GM21723 (cell line): ENCODE data around the gene SMAP1.
A peak's percentile ranks its signal among the peaks of the same experiment; 100 is the strongest.

Source experiments
- ATAC-seq: cut with Tn5 transposase; IDR thresholded peaks from one replicate; pipeline ENCODE4 v1.9.1; 2021; ENCODE audit warnings: mild to moderate bottlenecking, moderate library complexity; ENCODE audit not compliant: unreplicated experiment

The SMAP1 gene

DNA sequence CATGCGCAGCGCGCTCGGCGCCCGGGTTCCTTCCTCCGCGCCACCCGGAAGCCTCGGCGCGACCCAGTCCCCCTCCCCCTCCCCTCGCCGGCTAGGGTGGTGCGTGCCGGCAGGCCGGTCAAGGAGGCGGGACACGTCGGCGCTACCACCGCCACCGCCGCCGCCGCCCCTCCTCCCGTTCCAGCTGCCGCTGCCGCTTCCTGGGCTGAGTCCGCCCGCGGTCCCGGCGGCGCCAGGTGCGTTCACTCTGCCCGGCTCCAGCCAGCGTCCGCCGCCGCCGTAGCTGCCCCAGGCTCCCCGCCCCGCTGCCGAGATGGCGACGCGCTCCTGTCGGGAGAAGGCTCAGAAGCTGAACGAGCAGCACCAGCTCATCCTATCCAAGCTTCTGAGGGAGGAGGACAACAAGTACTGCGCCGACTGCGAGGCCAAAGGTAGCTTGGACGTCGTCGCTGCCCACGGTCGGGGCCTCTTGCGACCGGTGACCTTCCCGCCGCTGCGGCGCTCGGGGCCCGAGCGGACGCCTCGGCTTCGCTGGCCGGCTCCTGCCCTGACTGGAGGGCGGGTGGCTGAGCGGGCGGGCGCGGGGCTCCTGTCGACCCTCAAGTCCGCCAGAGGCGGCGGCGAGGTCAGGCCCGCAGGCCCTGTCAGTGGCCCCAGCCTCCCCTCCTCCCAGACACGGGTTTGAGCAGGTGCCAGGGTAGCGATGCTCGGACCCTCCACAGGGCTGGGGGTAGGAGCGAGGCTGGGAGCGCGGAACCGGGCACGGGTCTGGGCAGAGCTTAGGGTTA is at the start of gene SMAP1:
TSS of gene SMAP1 (plus strand) at position 173 of the 788 bp plus-strand sequence. CDS start at position 314, 141 bp downstream.
- ATAC-seq = peak; percentile 93

DNA sequence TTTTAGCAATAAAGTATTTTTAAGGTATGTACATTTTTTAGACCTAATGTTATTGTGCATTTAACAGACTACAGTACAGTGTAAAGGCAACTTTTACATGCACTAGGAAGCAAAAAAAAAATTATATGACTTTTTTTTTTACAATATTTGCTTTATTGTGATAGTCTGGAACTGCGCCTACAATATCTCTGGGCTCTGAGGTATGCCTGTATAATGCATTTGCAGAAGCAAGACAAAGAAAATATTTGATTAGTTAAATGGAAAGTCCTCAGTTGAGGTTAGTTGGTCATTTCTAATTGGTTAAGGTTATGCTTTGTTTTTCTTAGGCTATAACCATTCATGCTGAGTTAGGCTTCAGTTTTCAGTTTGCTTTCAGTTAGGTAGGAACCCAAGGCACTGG is 46.9 kb upstream of the SMAP1 start:
- no peak for ATAC-seq

DNA sequence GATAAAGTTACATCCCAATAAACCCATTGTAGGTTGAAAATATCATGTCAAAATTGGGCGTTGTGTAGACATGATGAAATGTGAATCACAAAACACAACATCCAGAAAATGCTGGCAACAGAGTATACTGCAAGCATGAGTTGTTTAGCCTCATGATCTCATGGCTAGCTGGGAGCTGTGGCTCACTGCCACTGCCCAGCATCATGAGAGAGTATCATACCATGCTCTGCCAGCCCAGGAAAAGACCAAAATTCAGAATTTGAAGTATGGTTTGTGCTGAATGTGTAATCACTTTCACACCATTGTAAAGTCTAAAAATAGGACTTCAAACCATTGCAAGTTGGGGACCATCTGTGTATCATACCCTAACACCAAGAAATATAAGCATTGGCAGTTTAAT is 45.2 kb upstream of the SMAP1 start:
- no peak for ATAC-seq

DNA sequence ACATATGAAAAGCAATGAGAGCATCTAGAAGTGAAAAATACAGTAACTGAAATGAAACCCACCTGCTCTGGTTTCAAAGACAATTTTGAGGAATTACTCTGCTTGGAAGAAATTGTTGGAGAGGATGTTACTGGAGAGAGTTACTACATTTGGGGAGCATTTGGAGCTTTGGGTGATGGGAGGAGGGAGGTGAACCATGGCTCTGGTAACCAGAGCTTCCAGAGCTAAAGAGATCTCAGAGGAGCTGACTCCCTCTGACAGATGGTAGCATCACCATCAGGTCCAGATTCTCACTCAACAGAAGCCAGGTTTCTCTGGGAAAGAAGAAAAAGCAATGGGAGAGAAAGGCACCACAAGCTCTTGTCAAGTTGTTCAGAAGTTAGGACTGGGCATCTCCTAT is 42.2 kb upstream of the SMAP1 start:
- ATAC-seq = no peak

DNA sequence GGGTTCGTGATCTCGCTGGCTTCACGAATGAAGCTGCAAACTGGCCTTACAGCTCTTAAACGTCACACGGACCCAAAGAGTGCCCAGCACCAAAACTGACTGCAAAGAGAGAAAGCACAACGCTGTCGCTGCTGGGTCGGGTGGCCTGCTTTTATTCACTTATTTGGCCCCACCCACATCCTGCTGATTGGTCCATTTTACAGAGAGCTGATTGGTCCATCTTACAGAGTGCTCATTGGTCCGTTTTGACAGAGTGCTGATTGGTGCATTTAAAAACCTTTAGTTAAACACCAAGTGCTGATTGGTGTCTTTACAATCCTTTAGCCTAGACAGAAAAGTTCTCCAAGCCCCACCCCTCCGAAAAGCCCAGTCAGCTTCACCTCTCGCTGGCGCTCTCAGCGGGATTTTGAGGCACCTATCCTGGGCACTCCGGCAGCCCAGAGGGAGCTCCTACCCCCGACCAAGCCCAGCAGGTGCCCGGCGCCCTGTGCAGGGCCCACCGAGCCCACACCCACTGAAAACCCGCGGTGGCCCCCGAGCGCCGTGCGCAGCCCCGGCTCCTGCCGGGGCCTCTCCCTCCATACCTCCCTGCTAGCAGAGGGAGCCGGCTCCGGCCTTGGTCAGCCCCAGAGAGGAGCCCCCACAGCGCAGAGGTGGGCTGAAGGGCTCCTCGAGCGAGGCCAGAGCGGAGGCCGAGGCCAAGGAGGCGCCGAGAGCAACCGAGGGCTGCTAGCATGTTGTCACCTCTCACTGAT is 40.0 kb upstream of the SMAP1 start:
- ATAC-seq = no peak

DNA sequence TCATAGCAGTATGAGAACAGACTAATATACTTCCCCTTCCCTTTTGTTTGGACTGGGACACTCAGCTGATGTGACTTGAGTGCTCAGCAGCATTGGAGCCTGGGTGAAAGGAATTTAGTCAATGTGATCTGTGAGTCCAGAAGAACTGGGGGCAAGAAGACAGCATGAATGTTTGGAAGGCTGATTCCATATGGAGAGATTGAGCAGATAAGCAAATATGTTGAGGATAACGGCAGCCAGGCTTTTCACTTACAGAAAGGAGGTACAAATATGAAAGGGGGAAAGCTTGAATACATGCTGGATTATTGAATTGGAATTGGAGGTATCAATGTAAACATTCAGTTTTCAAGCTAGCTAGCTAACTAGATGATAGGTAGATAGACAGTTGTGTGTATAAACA is 37.8 kb upstream of the SMAP1 start:
- no peak for ATAC-seq

DNA sequence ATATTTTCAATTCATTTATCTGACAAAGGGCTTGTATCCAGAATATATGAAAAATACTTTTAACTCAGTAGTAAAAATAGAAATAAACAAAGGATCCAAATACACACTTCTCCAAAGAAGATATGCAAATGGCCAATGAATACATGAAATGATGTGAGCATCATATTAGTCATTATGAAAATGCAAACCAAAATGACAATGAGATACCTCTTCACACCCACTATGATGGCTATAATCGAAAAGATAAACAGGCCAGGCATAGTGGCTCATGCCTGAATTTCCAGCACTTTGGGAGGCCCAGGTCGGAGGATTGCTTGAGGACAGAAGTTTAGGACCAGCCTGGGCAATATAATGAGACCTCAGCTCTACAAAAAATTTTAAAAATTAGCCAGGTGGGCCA is 33.8 kb upstream of the SMAP1 start:
- ATAC-seq = no peak

DNA sequence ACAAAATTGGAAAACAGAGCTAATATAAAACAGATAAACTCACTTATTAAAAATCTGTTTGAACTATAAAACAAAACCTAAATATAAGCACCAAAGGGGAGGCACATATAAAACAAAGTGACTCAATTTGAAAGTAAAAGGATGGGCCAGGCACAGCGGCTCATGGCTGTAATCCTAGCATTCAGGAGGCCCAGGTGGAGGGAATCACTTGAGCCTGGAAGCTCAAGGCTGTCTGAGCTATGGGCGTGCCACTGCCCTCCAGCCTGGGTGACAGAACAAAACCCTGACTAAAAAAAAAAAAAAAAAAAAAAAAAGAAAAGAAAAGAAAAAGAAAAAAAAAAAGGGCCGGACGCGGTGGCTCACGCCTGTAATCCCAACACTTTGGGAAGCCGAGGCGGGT is 31.1 kb upstream of the SMAP1 start:
- no peak for ATAC-seq

DNA sequence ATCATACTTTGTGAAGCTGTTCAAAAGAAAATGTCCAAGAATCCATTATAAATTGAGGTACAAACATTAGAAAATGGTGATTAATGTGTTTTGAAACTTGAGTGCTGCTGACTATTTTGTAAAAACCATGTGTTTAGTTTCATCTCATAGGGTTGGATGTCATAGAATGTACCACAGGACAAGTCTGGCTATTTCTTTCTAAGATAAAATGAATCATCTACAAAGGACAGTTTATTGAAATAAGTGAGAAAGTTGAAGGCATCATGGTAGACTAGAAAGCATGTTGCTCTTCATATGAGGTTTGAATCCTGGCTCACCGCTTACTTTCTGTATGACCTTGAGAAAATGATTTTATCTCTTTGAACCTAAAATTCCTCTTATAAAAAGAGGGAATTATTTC is 29.2 kb upstream of the SMAP1 start:
- no peak for ATAC-seq

DNA sequence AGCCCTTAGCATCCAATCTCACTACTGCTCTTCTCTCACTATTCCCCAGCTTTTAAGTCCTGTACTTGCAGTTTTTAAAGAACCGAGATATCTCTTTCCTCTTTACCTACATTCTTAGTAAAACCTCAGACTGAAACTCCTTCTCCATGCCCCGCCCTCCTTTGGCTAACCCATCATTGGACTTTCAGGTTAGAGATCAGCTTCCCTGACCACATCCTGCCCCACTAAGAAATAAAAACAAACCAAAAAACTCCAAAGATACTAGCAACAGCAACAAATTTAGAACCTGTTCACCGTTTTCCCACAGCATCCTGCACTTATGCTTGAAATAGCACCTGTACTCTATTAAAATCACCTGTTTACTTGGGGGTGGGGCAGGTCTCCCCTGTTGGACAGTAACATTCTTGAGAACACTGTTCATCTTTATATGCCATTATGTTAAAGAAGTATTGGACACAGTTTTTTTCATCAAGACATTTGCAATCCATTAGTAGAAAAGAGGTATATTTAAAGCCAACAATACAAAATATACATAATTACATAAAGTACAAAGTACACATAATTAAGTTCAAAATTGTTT is 16.3 kb upstream of the SMAP1 start:
- ATAC-seq = peak; percentile 87

DNA sequence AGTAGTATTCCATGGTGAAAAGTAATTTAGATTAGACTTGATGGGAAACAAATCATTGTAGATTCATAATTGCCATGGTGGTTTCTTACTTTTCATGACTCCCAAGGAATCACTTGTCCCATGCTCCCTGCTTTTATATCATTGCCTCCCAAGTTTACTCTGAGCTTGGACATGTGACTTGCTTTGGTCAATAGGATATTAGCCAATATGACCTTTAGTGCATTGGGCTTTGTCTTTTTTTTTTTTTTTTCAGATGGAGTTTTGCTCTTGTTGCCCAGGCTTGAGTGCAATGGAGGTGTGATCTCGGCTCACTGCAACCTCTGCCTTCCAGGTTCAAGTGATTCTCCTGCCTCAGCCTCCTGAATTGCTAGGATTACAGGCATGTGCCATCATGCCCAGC is 15.5 kb upstream of the SMAP1 start:
- ATAC-seq = no peak

DNA sequence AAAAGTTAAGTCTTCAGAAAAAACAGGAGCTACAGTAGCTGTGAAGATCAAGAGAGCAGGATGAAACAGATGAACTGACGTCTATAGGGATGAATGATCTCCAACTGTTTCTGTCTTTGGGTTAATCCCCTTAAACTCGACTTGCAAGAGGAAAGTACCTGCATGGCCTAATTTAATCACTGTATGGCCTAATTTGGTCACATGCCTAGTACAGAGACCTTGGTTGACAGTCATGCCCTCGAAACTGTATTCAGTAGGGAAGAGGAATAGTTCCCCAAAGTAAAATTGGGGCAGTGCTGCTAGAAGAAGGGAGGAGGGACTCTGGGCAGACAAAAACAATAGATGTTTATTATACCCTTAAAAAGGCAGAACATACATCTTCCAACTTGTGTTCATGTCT is 10.0 kb upstream of the SMAP1 start:
- peak; percentile 54 for ATAC-seq

DNA sequence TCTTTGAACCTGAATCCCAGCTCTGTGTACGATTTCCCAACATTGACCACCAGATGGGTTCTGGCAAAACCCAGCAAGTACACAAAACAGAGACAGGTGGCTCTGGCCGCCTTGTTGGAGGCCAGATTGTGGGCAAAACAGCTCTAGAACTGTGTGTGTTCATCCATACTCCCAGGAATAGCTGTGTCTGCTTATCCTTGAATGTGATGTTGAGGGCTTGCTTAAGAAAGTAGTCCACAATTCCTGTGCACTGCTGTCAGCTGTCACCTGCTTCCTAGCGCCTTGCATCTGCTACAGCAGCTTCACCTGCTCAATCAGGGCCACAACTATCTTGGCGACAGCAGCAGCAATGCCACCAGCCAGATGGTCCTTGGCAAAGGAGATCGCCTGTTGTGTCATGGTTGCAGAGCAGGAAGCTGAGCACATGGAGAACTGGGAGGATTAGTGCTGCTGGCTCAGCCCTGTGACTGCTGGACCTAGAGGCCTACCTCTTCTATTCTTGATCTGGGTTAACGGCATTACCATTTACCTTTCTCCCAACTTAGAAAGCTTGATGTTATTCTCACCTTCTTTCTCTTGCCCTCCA is 3.7 kb upstream of the SMAP1 start:
- no peak for ATAC-seq

DNA sequence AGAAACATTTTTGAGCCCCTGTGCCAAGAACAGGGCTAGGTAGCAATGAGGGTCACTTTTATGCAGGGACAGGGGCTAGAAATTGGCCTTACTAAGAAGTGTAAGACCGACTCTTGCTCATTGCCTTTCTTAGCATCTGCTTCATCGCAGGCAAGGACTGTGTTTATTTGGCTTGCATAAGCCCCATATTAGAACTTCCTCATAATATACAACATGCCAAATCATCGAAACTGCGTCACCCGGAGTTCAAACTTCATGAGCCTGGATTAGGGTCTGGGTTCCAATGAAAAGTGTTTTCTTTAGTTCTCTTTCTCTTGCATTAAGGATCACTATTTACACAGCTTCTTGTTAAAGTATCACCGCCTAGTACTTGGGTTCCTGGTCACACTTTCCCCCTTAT is 977 bp upstream of the SMAP1 start:
- ATAC-seq = no peak

DNA sequence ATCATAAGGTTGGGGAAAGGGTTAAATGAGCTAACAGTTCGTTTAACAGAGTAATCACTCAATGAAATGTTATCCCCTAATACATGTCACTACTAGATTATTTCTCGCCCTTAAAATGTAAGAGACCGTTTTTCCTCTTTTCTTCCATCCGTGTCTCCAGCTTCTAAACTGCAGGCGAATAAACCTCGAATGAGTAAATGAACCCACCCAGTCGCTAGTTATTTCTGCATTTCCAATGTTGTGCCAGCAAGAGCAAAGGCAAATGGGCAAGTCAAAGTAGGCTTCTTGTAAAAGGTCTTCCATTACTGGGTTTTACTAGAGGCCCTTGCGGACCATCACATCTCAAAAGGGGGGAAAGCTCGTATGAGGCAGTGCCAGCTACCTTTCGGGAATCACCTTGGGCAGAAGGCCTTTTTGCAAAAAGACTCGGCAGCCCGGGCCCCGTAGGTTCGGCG is 400 bp upstream of the SMAP1 start:
- no peak for ATAC-seq

DNA sequence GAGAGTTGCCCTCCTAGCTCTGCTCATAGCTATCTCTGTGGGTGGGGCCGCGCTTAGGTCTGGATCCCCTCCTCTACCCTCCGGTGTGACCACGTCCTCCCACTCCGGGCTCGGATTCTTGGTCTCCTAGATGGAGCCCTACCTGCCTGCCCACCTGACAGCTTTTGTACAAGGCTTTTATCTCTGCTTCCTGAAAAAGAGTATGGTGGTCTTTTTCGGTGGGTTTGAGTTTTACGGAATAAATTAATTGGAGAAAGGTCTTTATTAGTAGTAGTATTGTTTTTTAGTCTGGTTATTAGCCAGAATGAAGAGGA is 773 bp downstream of the SMAP1 start:
- ATAC-seq = no peak

DNA sequence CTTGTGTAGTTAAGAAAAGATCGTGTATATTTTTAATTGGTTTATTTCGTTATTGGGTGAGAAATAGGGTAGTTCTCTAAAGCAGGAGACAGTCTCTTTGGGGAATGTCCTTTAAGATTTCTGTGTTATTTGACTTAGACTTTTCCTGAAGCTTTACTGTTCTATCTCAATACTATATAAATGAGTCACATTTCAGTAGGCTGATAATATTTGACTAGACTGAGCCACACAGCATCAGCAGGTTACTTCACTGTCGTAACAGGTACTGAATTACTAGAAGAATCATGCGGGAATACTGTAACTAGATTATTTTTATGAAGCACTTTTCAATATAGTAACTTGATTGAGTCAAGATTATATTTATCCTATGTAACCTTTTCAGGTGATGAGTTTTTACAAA is 1.4 kb downstream of the SMAP1 start:
- ATAC-seq = no peak

DNA sequence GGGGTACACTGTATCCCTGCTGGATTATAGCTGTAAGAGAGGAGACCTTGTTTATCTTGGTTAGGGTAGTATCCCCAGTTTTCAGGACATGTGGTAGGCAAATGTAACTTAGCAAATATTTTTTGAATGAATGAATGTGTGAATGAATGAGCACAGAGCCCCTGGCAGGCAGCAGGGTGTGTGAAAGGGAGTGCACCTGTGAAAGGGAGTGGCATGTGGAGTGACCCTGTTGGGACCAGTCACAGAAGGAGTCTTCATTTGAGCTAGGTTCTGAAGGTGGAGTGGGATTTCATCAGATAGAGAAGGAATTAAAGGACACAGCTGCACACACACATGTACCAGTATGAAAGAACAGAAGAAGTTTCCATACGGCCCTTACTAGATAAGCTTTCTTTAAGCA is 4.9 kb downstream of the SMAP1 start:
- no peak for ATAC-seq

DNA sequence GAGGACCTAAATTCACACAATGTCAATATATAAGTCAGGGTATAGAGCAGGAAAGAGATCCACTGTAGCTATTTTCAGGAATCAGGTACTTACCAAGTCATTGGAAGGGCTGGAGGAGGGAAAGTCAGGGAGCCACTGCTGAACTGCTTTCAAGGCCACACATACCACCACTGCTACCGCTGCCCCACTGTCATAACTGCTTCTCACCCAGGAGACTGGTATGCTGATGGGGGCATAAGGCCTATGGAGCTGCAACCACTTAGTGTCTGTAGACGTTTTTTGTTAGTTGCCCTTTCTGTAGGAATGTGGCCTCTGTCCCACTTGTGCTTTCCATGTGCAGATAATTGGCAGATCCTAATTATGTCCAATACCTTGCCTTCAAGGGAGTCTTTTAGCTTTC is 5.4 kb downstream of the SMAP1 start:
- ATAC-seq = no peak

DNA sequence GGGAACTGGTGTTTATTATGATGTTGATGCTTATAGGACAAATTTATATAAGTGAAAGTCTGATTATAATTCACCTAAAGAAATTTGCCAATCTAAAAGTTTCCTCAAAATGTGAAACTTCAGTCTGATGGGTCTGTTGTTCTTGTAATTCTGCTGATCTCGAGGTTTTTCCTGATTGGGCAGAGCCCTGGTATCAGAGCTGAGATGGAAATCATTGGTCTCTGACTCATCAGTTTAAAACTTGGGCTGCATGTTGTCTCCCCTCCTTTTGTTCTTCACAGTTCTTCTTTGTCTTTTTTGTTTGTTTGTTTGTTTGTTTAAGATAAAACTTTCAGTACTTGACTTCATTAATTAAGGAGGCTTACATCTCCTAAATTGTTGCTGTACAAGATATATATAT is 5.9 kb downstream of the SMAP1 start:
- ATAC-seq = no peak

DNA sequence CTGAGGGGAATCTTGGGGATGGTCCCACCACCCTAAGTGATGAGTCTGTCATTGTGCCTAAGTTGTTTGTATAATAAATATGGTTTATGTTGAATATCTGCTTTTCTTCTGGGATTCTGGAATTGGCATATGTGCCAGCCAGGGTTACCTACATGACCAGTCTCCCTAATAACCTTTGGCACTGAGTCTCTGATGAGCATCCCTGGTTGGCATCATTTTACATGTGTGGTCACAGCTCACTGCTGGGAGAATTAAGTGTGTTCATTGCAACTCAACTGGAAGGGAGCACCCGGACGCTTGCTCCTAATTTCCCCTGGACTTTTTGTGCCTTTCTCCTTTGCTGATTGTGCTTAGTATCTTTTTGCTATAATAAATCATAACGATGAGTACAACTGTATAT is 8.1 kb downstream of the SMAP1 start:
- ATAC-seq = no peak

DNA sequence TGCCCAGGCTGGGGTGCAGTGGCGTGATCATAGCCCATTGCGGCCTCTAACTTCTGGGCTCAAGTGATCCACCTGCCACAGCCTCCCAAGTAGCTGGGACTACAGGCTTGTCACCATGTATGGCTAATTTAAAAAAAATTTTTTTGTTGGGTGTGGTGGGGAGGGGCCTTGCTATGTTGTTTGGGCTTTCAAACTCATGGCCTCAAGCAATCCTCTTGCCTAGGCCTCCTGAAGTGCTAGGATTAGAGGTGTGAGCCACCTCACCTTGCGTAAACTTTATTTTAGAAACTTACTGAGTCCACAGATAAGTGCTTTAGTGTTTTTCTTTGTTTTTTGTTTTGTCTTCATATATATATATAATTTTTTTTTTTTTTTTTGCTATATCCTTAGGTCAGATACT is 9.1 kb downstream of the SMAP1 start:
- no peak for ATAC-seq
